Activated CD4-positive, alpha-beta T cell treated with anti-CD3 and anti-CD28 coated beads for 48 hours (primary cell): ENCODE measurements around the gene GALNT16.
"Not testable (repeated sequence)": the region's sequence is repeated elsewhere in the genome, so short reads cannot be mapped to it uniquely, and the experiment has no call there.

ENCODE experiments used
- DNase-seq: peaks from one replicate; pipeline ENCODE4 v3.0.0-alpha.2; 2020

GALNT16 gene

DNA sequence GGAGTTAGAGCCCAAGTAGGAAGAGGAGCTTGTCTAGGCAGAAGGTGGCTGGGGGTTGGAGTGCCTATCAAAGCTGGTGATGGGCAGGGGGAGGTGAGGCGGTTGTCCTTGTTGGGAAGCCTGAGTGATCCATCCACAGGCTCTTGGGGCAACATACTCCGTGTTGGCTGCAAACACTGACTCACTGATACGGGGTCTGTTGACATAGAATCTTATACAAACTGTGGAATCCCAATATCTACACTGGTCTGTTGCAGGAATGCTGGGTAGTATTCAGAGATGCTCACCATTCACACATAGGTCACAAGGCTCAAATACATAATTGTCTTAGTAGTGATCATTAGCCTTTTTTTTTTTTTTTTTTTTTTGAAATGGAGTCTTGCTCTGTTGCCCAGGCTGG, 112.2 kb downstream of the GALNT16 start:
- DNase-seq: no peak

- no peak for DNase-seq
Observed at GRCh38 chr14:69373104-69373503, 113.1 kb downstream of the GALNT16 start.

GRCh38 chr14:69374235-69374634, 114.3 kb downstream of the GALNT16 start:
- DNase-seq: no peak

DNA sequence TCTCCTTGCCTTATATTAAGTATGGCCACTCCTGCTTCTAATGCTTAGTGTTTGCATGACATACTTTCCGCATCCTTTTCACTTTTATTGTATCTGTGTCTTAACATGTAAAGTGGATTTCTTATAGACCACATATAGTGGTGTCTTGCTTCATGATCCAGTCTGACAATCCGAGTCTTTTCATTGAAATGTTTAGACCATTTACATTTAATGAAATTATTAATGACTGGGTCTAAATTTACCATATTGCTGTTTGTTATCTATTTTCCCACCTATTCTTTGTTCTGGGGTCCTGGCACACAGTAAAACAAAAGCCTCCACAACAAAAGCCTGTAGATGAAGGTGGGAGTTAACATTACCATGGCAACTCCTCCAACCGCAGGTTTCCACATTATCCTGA, 115.2 kb downstream of the GALNT16 start:
- DNase-seq: no peak

GRCh38 chr14:69375722-69376121, 115.8 kb downstream of the GALNT16 start:
- no peak for DNase-seq

GRCh38 chr14:69376439-69376838, 116.5 kb downstream of the GALNT16 start:
- no peak for DNase-seq

DNA sequence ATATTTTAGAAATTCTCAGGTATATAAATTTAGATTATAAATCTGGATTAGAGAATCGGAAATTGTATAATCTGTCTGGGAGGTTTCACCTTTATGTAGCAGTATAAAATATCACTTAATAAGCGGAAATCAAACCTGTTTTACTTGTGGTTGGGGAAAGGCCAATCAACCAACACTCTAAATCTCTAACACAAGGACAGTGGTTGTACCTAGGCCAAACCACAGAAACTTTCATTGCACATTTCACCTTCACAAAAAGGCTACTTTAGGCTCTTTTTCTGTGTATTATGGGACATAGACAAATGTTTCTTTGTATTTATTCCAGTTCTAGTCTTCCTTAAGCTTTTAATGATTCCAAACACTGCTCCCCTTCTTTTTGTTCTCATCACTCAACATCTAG, 118.3 kb downstream of the GALNT16 start:
- DNase-seq: no peak

DNA sequence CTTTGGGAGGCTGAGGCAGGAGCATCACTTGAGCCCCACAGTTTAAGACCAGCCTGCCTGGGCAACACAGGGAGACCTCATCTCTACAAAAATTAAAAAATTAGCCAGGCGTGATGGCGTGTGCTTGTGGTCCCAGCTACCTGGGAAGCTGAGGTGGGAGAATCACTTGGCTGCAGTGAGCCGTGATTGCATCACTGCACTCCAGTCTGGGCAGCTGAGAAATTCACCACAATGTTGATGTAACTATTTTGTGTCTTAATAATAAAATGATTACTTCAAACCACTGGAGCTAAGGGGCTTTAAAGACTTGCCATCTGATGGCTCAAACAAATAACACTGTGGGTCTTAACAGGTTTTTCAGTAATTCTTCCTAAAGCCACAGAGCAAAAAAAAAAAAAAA, 127.4 kb downstream of the GALNT16 start:
- DNase-seq: no peak

DNA sequence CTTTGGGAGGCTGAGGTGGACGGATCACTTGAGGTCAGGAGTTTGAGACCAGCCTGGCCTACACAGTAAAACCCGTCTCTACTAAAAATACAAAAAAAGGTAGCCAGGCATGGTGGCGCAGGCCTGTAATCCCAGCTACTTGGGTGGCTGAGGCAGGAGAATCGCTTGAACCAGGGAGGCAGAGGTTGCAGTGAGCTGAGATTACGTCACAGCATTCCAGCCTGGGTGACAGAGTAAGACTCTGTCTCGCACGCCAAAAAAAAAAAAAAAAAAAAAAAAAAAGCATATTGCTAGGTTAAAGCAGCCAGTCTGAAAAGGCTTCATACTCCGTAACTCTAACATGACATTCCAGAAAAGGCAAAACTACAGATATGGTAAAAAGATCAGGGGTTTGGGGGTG, 131.4 kb downstream of the GALNT16 start:
- DNase-seq: not testable (repeated sequence)

- no peak for DNase-seq
Observed at GRCh38 chr14:69392481-69392880, 132.5 kb downstream of the GALNT16 start.

- no peak for DNase-seq
Observed at GRCh38 chr14:69395929-69396328, 136.0 kb downstream of the GALNT16 start.

DNA sequence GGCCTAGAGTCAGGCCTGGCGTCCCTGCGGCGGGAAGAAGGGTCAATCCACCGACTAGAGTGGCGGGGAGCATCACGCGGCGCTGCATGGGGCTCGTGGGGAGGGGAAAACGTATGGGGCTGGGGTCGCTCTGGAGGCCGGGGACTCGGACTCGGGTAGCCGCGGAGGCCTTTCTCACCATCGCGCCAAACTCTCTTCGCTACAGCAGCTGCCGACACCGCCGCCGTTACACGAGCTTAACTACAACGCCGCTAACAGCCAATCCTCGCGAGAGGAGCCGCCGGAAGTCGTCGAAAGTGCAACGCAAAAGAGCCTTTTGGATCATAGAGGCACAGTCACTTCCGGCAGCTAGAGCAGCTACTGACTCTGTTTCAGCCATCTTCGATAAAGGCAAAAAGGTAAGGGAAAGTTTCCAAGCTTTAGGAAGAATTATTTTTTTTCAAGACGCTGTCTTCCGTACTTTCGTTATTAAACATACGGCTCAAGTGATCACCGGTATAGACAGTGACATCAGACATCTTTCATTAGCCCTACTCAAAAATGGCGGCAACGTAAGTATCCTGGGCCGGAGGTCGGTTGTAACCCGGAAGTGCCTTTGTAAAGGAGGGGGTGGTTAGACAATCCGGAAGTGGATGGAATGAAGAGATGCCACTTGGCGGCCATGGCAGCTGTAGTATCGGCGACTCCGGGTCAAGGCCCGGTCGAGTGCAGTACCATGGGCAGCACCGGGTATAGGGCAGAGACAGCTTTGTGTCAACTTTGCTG, 138.3 kb downstream of the GALNT16 start, which contains the start of the genes ERH and SLC39A9:
Gene ERH, minus strand, starts transcription at position 247 of the 765 bp plus-strand sequence. Its CDS starts 66 bp downstream, at position 181.
Gene SLC39A9, plus strand, starts transcription at position 640 of the 765 bp plus-strand sequence. CDS start 678 bp downstream, outside the sequence.
- DNase-seq: peak; percentile 95

DNA sequence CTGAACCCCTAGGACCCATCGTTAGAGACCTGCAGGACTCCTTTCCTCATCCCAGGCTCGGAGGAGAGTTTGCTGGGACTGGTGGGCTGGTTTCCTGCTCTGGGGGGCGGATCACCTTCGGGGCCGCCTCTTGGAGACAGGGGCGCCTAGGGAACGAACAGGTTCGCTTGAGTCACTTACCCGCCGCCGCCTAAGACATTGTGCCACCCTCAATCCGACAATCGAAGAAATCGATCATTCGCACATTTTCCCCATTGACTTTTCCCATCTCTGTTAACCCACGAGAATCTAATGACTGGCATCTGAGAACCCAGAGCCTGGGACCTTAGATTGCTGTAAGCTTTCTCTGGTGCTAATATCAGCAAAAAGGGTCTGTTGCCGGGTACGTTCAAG, 138.9 kb downstream of the GALNT16 start:
- no peak for DNase-seq

- no peak for DNase-seq
Observed at GRCh38 chr14:69399750-69400149, 139.8 kb downstream of the GALNT16 start.

DNA sequence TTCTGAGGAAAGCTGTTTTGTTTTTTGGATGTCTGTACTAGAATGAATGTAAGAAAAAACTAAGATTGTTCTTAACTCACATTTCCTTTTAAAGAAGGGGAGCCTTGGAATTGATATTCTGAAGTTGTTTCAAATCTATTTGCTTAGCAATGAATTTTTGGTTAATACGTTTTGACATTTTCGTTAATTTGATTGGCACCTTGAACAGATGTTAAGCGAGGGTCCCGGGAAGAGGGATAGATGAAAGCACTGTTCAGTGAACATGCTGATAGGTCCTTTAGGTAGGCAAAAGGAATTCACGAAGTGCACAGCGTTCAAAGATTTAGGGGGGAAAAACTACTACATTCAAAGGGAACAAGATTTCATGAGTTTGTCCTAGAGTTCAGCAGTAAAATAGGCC, 140.2 kb downstream of the GALNT16 start:
- no peak for DNase-seq

DNA sequence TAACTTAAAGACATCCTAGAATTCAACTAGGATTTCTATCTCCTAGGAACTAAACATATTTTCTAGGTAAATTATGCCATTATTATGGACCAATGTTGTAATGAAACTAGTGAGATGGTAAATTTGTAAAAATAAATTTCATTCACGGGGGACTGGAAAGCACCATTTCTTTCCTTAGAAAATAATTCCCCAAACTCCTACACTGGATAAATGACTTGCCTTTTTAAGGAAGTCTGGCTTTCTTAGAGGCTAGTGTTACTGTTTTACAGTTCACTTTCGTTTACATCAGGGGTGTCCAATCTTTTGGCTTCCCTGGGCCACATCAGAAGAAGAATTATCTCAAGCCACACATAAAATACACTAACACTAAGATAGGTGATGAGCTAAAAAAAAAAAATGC, 141.9 kb downstream of the GALNT16 start:
- no peak for DNase-seq

GRCh38 chr14:69404478-69404877, 144.5 kb downstream of the GALNT16 start:
- no peak for DNase-seq

DNA sequence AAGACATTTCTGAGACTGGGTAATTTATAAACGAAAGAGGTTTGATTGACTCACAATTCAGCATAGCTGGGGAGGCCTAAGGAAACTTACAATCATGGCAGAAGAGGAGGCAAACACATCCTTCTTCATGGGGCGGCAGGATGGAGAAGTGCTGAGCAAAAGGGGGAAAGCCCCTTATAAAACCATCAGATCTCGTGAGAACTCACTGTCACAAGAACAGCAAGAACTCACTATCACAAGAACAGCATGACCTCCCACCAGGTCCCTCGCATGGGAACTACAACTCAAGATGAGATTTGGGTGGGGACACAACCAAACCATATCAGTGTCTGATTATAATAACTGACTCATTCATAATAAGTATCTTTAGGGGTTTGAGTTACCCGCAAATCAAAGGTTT, 144.9 kb downstream of the GALNT16 start:
- DNase-seq: no peak

DNA sequence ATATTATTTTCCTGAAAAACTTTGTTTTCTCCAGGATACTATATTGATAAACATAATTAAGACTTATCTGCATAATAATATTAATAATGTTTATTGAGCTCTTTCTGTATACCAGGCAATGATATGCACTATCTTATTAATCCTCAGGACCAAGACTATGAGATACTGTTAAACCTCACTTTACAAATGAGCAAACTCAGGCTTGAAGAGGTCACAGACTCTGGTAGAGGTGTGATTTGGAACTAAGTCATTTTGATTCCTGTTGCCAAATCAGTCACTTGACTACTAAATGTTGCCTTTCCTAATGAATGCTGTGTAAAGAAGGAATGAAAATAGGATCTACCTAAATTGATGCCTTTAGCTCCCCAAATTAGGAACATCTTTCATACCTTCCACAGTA, 145.8 kb downstream of the GALNT16 start:
- DNase-seq: no peak
